Activated T-cell treated with anti-CD3 and anti-CD28 coated beads, Interleukin-2, amount 50 U/mL, for 4 hours (primary cell): Measurements from ENCODE around the gene POLA2. TPM values are rescaled to one million over a fixed set of nuclear protein-coding genes. Genes with fewer than 3 reads are reported as not detected.

Experiments used
- ATAC-seq, 2 donors: fragments of 200-7000 bp; cut with Tn5 transposase; one replicate each; pipeline ENCODE4 v1.10.0; 2021
- DNase-seq: peaks from one replicate; pipeline ENCODE4 v3.0.0-alpha.2; 2020
- H3K27me3 Mint-ChIP-seq: one replicate; pipeline ENCODE4 v1.8.0; 2021; ENCODE audit warnings: low read depth, mixed read lengths
- H3K36me3 Mint-ChIP-seq: one replicate; pipeline ENCODE4 v1.8.0; 2022; ENCODE audit warnings: mixed read lengths; ENCODE audit not compliant: insufficient read depth
- H3K4me1 Mint-ChIP-seq: one replicate; pipeline ENCODE4 v1.8.0; 2021; ENCODE audit warnings: low read depth, mixed read lengths
- H3K4me3 Mint-ChIP-seq: one replicate; pipeline ENCODE4 v1.8.0; 2021; ENCODE audit warnings: mild to moderate bottlenecking, moderate library complexity, mixed read lengths
- H3K9me3 Mint-ChIP-seq: one replicate; pipeline ENCODE4 v1.8.0; 2021; ENCODE audit warnings: mixed read lengths
- total RNA-seq, 3 donors: library from RNA; stranded (reverse); gene quantifications; one replicate each; pipeline ENCODE4 v1.2.1, GENCODE V29; 2021

Gene POLA2
- total RNA-seq, 3 donors from 2014 or later, result 49.2 to 64.7 (median 57.6) TPM

- ATAC-seq (no peak), DNase-seq (no peak)
- Mint-ChIP-seq H3K36me3 (no peaks in the 10 kb centered on the region), H3K4me1 (no peaks in the 10 kb centered on the region), H3K4me3 (no peak overlapping the region), H3K9me3 (no peaks in the 10 kb centered on the region), H3K27me3 (no peaks in the 10 kb centered on the region)
Measured at GRCh38 chr11:65301491-65302329, 39.9 kb downstream of the POLA2 start.

- Mint-ChIP-seq H3K4me1 (no peaks in the 10 kb centered on the region), H3K4me3 (no peak overlapping the region), H3K27me3 (no peaks in the 10 kb centered on the region), H3K36me3 (no peaks in the 10 kb centered on the region), H3K9me3 (no peaks in the 10 kb centered on the region)
- ATAC-seq, result no peak
- DNase-seq, result no peak
Measured at GRCh38 chr11:65303555-65303954, 41.8 kb downstream of the POLA2 start.

- Mint-ChIP-seq H3K36me3 (no peaks in the 10 kb centered on the region), H3K4me1 (no peaks in the 10 kb centered on the region), H3K9me3 (no peaks in the 10 kb centered on the region), H3K27me3 (no peaks in the 10 kb centered on the region), H3K4me3 (no peak overlapping the region)
- no peak for DNase-seq
- ATAC-seq, result no peak
Measured at GRCh38 chr11:65304110-65304509, 42.3 kb downstream of the POLA2 start.

GRCh38 chr11:65304613-65305012 lies 42.9 kb downstream of the POLA2 start:
- H3K4me1 Mint-ChIP-seq, result no peaks in the 10 kb centered on the region
- no peak overlapping the region for H3K4me3 Mint-ChIP-seq
- ATAC-seq (no peak), DNase-seq (no peak)
- H3K27me3 Mint-ChIP-seq, result no peaks in the 10 kb centered on the region
- H3K36me3 Mint-ChIP-seq, result no peaks in the 10 kb centered on the region
- no peaks in the 10 kb centered on the region for H3K9me3 Mint-ChIP-seq

GRCh38 chr11:65305501-65306268 lies 43.9 kb downstream of the POLA2 start:
- H3K4me3 Mint-ChIP-seq, result no peak overlapping the region
- H3K4me1 Mint-ChIP-seq, result no peaks in the 10 kb centered on the region
- H3K9me3 Mint-ChIP-seq, result no peaks in the 10 kb centered on the region
- no peak for DNase-seq
- no peak for ATAC-seq
- no peaks in the 10 kb centered on the region for H3K27me3 Mint-ChIP-seq
- no peaks in the 10 kb centered on the region for H3K36me3 Mint-ChIP-seq

- Mint-ChIP-seq H3K4me3 (no peak overlapping the region), H3K36me3 (no peaks in the 10 kb centered on the region)
- no peak for ATAC-seq
Measured at GRCh38 chr11:65307298-65308229, 45.8 kb downstream of the POLA2 start.

GRCh38 chr11:65308281-65308891 lies 46.6 kb downstream of the POLA2 start:
- Mint-ChIP-seq H3K36me3 (no peaks in the 10 kb centered on the region), H3K4me1 (no peaks in the 10 kb centered on the region), H3K9me3 (no peaks in the 10 kb centered on the region), H3K4me3 (no peak overlapping the region), H3K27me3 (no peaks in the 10 kb centered on the region)
- ATAC-seq (no peak), DNase-seq (no peak)

More at GRCh38 chr11:65307298-65308229, 45.8 kb downstream of the POLA2 start:
- no peak for DNase-seq
- Mint-ChIP-seq H3K9me3 (no peaks in the 10 kb centered on the region), H3K27me3 (no peaks in the 10 kb centered on the region), H3K4me1 (no peaks in the 10 kb centered on the region)

GRCh38 chr11:65309006-65309405 lies 47.2 kb downstream of the POLA2 start:
- H3K4me1 Mint-ChIP-seq, result no peaks in the 10 kb centered on the region
- ATAC-seq (no peak), DNase-seq (no peak)
- no peaks in the 10 kb centered on the region for H3K36me3 Mint-ChIP-seq
- H3K27me3 Mint-ChIP-seq, result peaks cover 6% of the 10 kb centered on the region
- H3K9me3 Mint-ChIP-seq, result no peaks in the 10 kb centered on the region
- no peak overlapping the region for H3K4me3 Mint-ChIP-seq

- Mint-ChIP-seq H3K9me3 (no peaks in the 10 kb centered on the region), H3K4me1 (peaks cover 3% of the 10 kb centered on the region), H3K27me3 (peaks cover 9% of the 10 kb centered on the region), H3K36me3 (no peaks in the 10 kb centered on the region), H3K4me3 (no peak overlapping the region)
- no peak for ATAC-seq
- DNase-seq, result no peak
Measured at GRCh38 chr11:65310215-65310614, 48.5 kb downstream of the POLA2 start.

- no peak overlapping the region for H3K4me3 Mint-ChIP-seq
- ATAC-seq, result no peak
- no peaks in the 10 kb centered on the region for H3K9me3 Mint-ChIP-seq
- no peaks in the 10 kb centered on the region for H3K36me3 Mint-ChIP-seq
- H3K4me1 Mint-ChIP-seq, result peaks cover 5% of the 10 kb centered on the region
- no peak for DNase-seq
- peaks cover 9% of the 10 kb centered on the region for H3K27me3 Mint-ChIP-seq
Measured at GRCh38 chr11:65310736-65311135, 49.0 kb downstream of the POLA2 start.

GRCh38 chr11:65311170-65311678 lies 49.5 kb downstream of the POLA2 start:
- Mint-ChIP-seq H3K4me3 (no peak overlapping the region), H3K4me1 (peaks cover 8% of the 10 kb centered on the region), H3K9me3 (no peaks in the 10 kb centered on the region), H3K27me3 (peaks cover 9% of the 10 kb centered on the region), H3K36me3 (no peaks in the 10 kb centered on the region)
- ATAC-seq (no peak), DNase-seq (no peak)

GRCh38 chr11:65314501-65315203 lies 52.9 kb downstream of the POLA2 start, which contains the start of gene CDC42EP2:
Gene CDC42EP2 (plus strand): TSS chr11:65314866. CDS start chr11:65320899, 6,033 bp downstream.
- H3K36me3 Mint-ChIP-seq, result no peaks in the 10 kb centered on the region
- peak; percentile 70 for DNase-seq
- H3K27me3 Mint-ChIP-seq, result peaks cover 9% of the 10 kb centered on the region
- peaks cover 8% of the 10 kb centered on the region for H3K4me1 Mint-ChIP-seq
- H3K4me3 Mint-ChIP-seq, result peak within 1 kb of the TSS; percentile 78
- peak; percentile 92 for ATAC-seq
- H3K9me3 Mint-ChIP-seq, result no peaks in the 10 kb centered on the region
